Activated CD4-positive, alpha-beta T cell treated with anti-CD3 and anti-CD28 coated beads for 36 hours (primary cell): Measurements from ENCODE around the gene LOC101059915.
A peak's percentile ranks its signal among the peaks of the same experiment; 100 is the strongest.
"Not testable (repeated sequence)": the region's sequence is repeated elsewhere in the genome, so short reads cannot be mapped to it uniquely, and the experiment has no call there.

Experiments
- ATAC-seq: fragments of 200-7000 bp; cut with Tn5 transposase; one replicate; pipeline ENCODE4 v1.10.0; 2021; ENCODE audit warnings: mild to moderate bottlenecking, moderate library complexity
- CTCF ChIA-PET: fragments of 350-600 bp; sonication (Branson Sonifier 250); formaldehyde crosslinking; loops from one replicate; lab custom pipeline; 2021; ENCODE audit warnings: antibody characterized with exemption; lab: Charles Lee
- POLR2A ChIA-PET: fragments of 350-600 bp; sonication (Branson Sonifier 250); formaldehyde crosslinking; loops from one replicate; lab custom pipeline; 2021; ENCODE audit warnings: antibody characterized with exemption, inconsistent platforms; lab: Charles Lee
- DNase-seq: peaks from one replicate; pipeline ENCODE4 v3.0.0-alpha.2; 2020
- H3K27ac Mint-ChIP-seq: one replicate; pipeline ENCODE4 v1.8.0; 2021; ENCODE audit warnings: mixed read lengths
- H3K27me3 Mint-ChIP-seq: one replicate; pipeline ENCODE4 v1.8.0; 2021; ENCODE audit warnings: mixed read lengths
- H3K36me3 Mint-ChIP-seq: one replicate; pipeline ENCODE4 v1.8.0; 2021; ENCODE audit warnings: low read depth, mixed read lengths
- H3K4me1 Mint-ChIP-seq: one replicate; pipeline ENCODE4 v1.8.0; 2021; ENCODE audit warnings: mixed read lengths
- H3K4me3 Mint-ChIP-seq: one replicate; pipeline ENCODE4 v1.8.0; 2021; ENCODE audit warnings: mild to moderate bottlenecking, moderate library complexity, mixed read lengths
- H3K9me3 Mint-ChIP-seq: one replicate; pipeline ENCODE4 v1.8.0; 2021; ENCODE audit warnings: low read depth, mixed read lengths
- intact Hi-C, 2 experiments: fragments of 100-400 bp; cut with DNase I in 1 of 2; cut with micrococcal nuclease in 1 of 2; formaldehyde crosslinking; loops; one replicate each; pipeline versions ENCODE4 v1.14.2 to v1.15.1; 2022 to 2024; cut with DNase I, micrococcal nuclease

The LOC101059915 gene

DNA sequence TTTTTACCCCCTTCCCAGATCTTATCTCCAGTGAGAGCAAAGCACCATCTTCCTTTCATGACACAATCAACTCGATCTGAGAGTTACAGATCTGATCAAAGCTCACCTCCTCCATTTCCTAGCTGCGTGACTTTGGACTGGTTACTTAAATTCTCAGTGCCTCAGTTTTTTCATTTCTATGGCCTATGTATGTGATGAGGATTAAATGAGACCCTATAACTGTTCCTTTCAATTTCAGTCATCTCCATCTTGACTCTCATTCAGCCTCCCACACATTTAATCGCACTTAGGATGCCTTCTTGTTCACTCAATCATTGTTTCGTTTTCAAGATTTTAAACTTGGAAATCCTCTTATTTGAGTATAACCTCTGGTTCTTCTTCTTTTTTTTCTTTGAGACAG, 28.9 kb upstream of the LOC101059915 start:
- no peaks in the 10 kb centered on the region for H3K9me3 Mint-ChIP-seq
- ChIA-PET POLR2A (interaction anchor here (0.6 kb wide), 1 partner anchor 20 kb away, joined by 3 read pairs; the partner anchor contains the start of gene CXCR3), CTCF (interaction anchor here (2.2 kb wide), 1 partner anchor 19 kb away, joined by 6 read pairs; no protein-coding TSS in a partner anchor)
- intact Hi-C loops, result loop anchor here (1.0 kb wide), 2 partner anchors 16 to 20 kb away; partner anchors contain the start of gene CXCR3 (in 1 of the 2)
- ATAC-seq (peak; percentile 60), DNase-seq (no peak)
- no peak overlapping the region for H3K27ac Mint-ChIP-seq
- H3K4me1 Mint-ChIP-seq, result no peaks in the 10 kb centered on the region
- H3K27me3 Mint-ChIP-seq, result no peaks in the 10 kb centered on the region
- H3K4me3 Mint-ChIP-seq, result no peak overlapping the region
- H3K36me3 Mint-ChIP-seq, result no peaks in the 10 kb centered on the region

DNA sequence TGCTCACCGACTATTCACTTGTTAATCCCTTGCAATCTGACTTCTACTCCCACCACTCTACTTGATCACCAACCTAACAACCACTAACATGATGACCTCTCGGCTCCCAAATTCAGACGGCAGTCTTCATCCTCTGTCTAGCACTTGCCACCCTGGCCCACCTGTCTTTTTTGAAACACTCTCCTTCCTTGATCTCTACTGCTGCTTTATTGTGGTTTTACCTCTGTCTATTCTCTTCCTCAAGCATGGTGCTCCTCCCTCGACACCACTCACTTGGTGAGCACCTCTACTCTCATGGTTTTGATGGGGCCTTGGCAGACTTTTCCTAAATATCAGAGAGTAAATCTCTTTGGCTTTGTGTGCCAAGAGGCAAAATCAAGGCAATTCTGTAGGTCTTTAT, 27.3 kb upstream of the LOC101059915 start:
- H3K36me3 Mint-ChIP-seq, result no peaks in the 10 kb centered on the region
- POLR2A ChIA-PET, result no interaction called here
- no peak overlapping the region for H3K27ac Mint-ChIP-seq
- ATAC-seq, result no peak
- no peak for DNase-seq
- no peak overlapping the region for H3K4me3 Mint-ChIP-seq
- no peaks in the 10 kb centered on the region for H3K4me1 Mint-ChIP-seq
- H3K9me3 Mint-ChIP-seq, result no peaks in the 10 kb centered on the region
- no peaks in the 10 kb centered on the region for H3K27me3 Mint-ChIP-seq
- CTCF ChIA-PET, result no interaction called here
- intact Hi-C loops, result no loop called here

DNA sequence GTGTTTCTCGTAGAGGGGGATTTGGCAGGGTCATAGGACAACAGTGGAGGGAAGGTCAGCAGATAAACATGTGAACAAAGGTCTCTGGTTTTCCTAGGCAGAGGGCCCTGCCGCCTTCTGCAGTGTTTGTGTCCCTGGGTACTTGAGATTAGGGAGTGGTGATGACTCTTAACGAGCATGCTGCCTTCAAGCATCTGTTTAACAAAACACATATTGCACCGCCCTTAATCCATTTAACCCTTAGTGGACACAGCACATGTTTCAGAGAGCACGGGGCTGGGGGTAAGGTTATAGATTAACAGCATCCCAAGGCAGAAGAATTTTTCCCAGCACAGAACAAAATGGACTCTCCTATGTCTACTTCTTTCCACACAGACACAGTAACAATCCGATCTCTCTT, 22.9 kb upstream of the LOC101059915 start:
- POLR2A ChIA-PET, H3K27ac Mint-ChIP-seq, H3K9me3 Mint-ChIP-seq, DNase-seq, H3K36me3 Mint-ChIP-seq, CTCF ChIA-PET, H3K27me3 Mint-ChIP-seq, H3K4me1 Mint-ChIP-seq, ATAC-seq, intact Hi-C loops, H3K4me3 Mint-ChIP-seq: not testable (repeated sequence)

DNA sequence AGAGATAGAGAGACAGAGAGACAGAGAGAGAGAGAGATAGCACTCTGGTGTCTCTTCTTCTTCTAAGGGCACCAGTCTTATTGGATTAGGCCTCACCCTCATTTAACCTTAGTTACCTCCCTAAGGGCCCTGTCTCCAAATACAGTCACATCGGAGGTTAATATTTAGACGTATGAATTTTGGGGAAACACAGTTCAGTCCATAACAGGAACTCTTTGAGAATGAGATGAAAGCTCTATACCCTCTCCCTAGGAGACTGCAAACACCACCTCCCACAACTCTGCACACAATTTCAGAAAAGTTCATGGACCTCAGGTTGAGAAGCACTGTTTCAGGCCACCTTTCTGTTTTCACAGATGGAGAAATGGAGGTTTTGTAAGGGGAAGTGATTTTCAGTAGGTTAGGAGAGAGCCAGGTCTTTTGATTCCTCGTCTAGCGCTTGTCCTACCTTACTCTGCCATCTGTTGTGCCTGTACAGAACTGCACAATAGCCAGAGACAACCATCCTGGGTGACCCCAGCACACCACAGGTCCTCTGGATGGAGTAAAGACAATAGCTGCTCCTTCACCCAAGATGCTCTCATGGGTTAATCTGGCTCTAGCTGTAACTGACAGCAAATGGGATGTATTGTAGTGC, 16.9 kb upstream of the LOC101059915 start:
- Mint-ChIP-seq H3K4me3 (no peak overlapping the region), H3K27ac (no peak overlapping the region), H3K9me3 (no peaks in the 10 kb centered on the region), H3K4me1 (peaks cover 11% of the 10 kb centered on the region), H3K36me3 (no peaks in the 10 kb centered on the region), H3K27me3 (no peaks in the 10 kb centered on the region)
- peak; percentile 93 for ATAC-seq
- ChIA-PET POLR2A (no interaction called here), CTCF (interaction anchor here (0.6 to 1.2 kb wide), 4 partner anchors 16 to 267 kb away, joined by 3 to 4 read pairs (median 4); no protein-coding TSS in a partner anchor)
- DNase-seq, result peak; percentile 45
- intact Hi-C loops, result loop anchor here (2.0 to 5.0 kb wide), 4 partner anchors 32 to 680 kb away; partner anchors contain the start of gene CXCR3 (in 1 of the 2)

DNA sequence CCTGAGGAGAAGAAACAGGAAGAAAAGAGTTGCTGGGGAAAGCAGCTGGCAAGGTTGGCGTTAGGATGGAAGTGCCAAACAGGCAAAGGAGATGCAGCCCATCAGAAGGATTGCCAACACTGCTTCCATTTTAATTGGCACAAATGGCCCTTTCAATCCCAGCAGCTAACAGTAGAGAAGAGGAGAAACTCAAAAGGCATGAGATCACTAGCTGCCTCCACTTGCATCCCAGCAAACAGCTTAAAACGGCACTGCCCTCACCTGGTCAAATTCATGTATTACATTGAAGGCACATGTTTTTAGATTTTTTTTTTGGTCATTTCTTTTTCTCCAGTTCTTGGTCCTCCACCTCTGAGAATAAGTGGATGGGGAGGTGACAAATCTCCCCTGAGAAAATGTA, 14.9 kb upstream of the LOC101059915 start:
- POLR2A ChIA-PET, result interaction anchor here (0.6 to 0.7 kb wide), 3 partner anchors 15 to 145 kb away, joined by 4 to 9 read pairs (median 5); no protein-coding TSS in a partner anchor
- Mint-ChIP-seq H3K4me3 (no peak overlapping the region), H3K36me3 (no peaks in the 10 kb centered on the region), H3K27me3 (no peaks in the 10 kb centered on the region), H3K9me3 (no peaks in the 10 kb centered on the region), H3K27ac (no peak overlapping the region), H3K4me1 (peaks cover 11% of the 10 kb centered on the region)
- CTCF ChIA-PET, result interaction anchor here (0.6 to 1.6 kb wide), 18 partner anchors 10 to 460 kb away, joined by 3 to 5 read pairs (median 3); no protein-coding TSS in a partner anchor
- DNase-seq, result peak; percentile 73
- ATAC-seq, result peak; percentile 68
- intact Hi-C loops, result loop anchor here (2.0 to 5.0 kb wide), 2 partner anchors 34 to 70 kb away; partner anchors contain the start of gene CXCR3 (in 1 of the 2)

DNA sequence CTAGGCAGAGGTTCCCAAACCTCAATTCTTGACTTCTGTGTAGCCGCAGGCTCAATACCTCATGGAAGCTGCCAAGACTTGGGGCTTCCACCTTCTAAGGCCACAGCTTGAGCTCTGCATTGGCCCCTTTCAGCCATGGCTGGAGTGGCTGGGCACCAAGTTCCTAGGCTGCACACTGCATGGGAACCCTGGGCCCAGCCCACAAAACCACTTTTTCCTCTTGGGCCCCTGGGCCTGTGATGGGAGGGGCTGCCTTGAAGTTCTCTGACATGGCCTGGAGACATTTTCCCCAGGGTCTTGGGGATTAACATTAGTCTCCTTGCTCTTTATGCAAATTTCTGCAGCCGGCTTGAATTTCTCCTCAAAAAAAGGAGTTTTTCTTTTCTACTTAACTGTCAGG, 14.0 kb upstream of the LOC101059915 start:
- H3K27ac Mint-ChIP-seq, result no peak overlapping the region
- no peaks in the 10 kb centered on the region for H3K27me3 Mint-ChIP-seq
- H3K9me3 Mint-ChIP-seq, result no peaks in the 10 kb centered on the region
- ChIA-PET POLR2A (no interaction called here), CTCF (no interaction called here)
- peaks cover 11% of the 10 kb centered on the region for H3K4me1 Mint-ChIP-seq
- ATAC-seq (no peak), DNase-seq (no peak)
- intact Hi-C loops, result loop anchor here (2.0 to 5.0 kb wide), 2 partner anchors 35 to 71 kb away; partner anchors contain the start of gene CXCR3 (in 1 of the 2)
- H3K4me3 Mint-ChIP-seq, result no peak overlapping the region
- H3K36me3 Mint-ChIP-seq, result no peaks in the 10 kb centered on the region

DNA sequence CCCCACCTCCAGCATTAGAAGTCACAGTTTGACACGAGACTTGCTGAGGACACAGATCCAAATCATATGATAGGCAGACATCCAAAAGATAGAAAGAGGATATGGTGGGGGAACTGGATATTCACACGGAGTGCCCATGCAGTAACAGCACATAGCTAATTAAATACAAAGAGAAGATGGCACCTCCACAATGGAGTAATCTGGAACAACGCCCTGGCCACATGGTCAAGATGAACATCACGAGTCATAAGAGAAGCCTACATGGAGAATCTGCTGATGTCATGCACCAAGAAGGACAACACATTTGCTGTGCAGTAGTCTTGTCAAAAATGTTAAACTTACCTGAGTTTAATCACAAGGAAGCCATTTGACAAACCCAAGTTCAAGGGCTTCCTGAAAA, 10.1 kb upstream of the LOC101059915 start:
- intact Hi-C loops, result no loop called here
- Mint-ChIP-seq H3K36me3 (no peaks in the 10 kb centered on the region), H3K4me1 (peaks cover 10% of the 10 kb centered on the region), H3K4me3 (no peak overlapping the region), H3K27me3 (no peaks in the 10 kb centered on the region), H3K27ac (no peak overlapping the region), H3K9me3 (no peaks in the 10 kb centered on the region)
- ATAC-seq (no peak), DNase-seq (no peak)
- POLR2A ChIA-PET, result no interaction called here
- CTCF ChIA-PET, result no interaction called here

DNA sequence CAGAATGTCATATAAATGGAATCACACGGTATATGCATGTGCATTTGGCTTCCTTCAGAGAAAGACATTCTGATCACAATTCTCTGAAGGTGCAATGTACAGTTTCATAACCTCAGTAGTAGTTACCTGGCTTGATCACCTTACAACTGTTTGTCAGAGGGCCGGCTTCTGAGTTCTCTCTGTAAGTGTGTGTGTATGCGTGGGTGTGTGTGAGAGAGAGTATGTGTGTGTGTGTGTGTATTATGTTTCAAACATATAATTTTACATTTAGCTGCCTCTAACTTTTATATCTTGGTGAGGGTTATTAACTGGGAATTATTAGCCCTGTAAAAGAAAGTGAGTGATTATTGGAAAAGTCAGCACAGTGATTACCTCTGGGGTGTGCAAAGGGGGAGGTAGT, 8.0 kb upstream of the LOC101059915 start:
- ChIA-PET CTCF (no interaction called here), POLR2A (no interaction called here)
- DNase-seq, result no peak
- Mint-ChIP-seq H3K4me3 (no peak overlapping the region), H3K36me3 (no peaks in the 10 kb centered on the region), H3K27ac (no peak overlapping the region), H3K4me1 (peaks cover 27% of the 10 kb centered on the region), H3K9me3 (no peaks in the 10 kb centered on the region), H3K27me3 (no peaks in the 10 kb centered on the region)
- no peak for ATAC-seq
- intact Hi-C loops, result no loop called here

DNA sequence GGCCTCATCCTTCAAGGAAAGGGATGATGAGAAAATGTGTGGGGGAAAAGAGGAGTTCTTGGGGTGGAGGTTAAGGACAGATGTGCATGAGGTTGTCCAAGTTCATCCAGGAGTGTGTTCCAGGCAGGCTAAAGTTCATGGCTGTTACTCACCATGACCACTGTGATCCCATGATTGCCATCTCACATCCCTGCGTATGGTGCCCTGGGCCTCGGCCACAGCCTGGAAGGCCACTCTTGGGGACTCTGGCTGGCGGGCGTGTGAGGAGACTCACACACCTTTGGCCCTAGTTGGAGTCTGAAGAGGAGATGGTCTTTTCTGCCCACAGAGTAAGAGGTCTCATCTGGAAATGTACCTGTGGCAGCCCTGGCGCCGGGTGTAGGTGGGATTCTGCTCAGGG, 7.4 kb upstream of the LOC101059915 start:
- DNase-seq, result no peak
- H3K27ac Mint-ChIP-seq, result no peak overlapping the region
- no peak overlapping the region for H3K4me3 Mint-ChIP-seq
- ChIA-PET POLR2A (no interaction called here), CTCF (no interaction called here)
- ATAC-seq, result no peak
- intact Hi-C loops, result no loop called here
- no peaks in the 10 kb centered on the region for H3K36me3 Mint-ChIP-seq
- H3K4me1 Mint-ChIP-seq, result peaks cover 31% of the 10 kb centered on the region
- no peaks in the 10 kb centered on the region for H3K9me3 Mint-ChIP-seq
- H3K27me3 Mint-ChIP-seq, result no peaks in the 10 kb centered on the region

DNA sequence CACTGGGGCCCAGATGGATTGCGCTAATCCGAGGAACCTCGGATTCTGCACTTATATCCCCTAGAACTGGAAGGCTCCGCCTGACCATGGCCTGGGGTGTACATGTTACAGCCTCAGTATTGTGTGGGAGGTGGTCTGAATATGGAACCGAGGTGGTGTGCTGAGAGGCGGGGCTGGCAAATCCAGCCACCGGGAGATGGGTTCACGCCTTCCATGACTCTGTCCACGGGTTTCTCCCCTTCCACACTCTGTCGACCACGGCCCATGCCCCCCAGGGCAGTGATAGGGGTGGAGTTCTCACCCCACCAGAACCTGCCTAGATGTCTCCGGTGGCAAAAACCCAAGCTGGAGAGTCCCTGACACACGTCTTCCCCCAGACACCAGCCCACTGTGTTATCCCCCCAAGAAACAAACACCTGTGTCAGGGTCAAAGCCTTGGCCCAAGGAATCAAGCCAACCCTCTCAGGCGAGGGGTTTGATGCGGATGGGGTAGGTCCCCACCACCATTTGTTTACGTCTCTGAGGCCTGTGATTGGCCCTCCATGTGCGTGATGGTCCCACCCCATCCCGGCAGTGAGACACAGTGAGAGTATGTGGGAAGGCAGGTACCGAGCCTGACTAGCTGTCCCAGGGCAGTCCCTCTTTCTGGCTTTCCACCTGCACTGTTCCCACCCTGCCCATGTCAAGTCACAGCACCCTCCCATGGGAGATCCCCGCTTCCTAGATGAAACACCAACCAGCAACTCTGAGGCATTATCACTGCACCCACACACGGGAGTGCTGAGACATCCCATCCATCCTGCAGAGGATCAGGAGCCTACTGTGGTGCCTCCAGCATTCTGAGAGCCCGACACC, 6.6 kb upstream of the LOC101059915 start:
- ChIA-PET POLR2A (no interaction called here), CTCF (no interaction called here)
- Mint-ChIP-seq H3K4me1 (peaks cover 31% of the 10 kb centered on the region), H3K27ac (no peak overlapping the region), H3K36me3 (no peaks in the 10 kb centered on the region), H3K27me3 (no peaks in the 10 kb centered on the region), H3K4me3 (no peak overlapping the region), H3K9me3 (no peaks in the 10 kb centered on the region)
- ATAC-seq, result no peak
- intact Hi-C loops, result no loop called here
- DNase-seq, result no peak

DNA sequence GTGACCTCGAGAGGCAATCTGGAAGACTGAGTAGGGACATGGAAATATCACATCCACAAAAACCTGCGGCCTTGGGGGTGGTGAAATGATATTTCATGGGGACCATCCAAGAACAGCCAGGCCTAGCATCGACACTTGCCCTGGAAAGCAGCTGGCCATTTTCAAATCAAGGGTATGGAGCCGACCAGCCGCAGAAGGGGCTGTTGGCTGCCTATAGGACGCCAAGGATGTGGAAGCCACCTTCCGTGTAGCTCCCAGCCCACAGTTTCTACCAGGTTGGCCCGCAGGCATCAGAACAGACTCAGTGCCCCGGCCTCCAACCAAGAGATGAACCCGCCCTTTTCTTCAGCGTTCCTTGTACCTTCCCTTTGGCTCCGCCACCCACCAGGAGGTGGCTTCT, 5.4 kb upstream of the LOC101059915 start:
- ChIA-PET CTCF (interaction anchor here (0.7 to 1.1 kb wide), 3 partner anchors 9 to 364 kb away, joined by 3 to 4 read pairs (median 3); no protein-coding TSS in a partner anchor), POLR2A (no interaction called here)
- H3K4me3 Mint-ChIP-seq, result no peak overlapping the region
- H3K27ac Mint-ChIP-seq, result no peak overlapping the region
- no peak for DNase-seq
- no peak for ATAC-seq
- peaks cover 31% of the 10 kb centered on the region for H3K4me1 Mint-ChIP-seq
- no peaks in the 10 kb centered on the region for H3K9me3 Mint-ChIP-seq
- no peaks in the 10 kb centered on the region for H3K36me3 Mint-ChIP-seq
- no peaks in the 10 kb centered on the region for H3K27me3 Mint-ChIP-seq
- intact Hi-C loops, result loop anchor here in 1 of 2 experiments (2.0 kb wide), 1 partner anchor 43 kb away; the partner anchor contains the start of gene CXCR3
